Keratinocyte (primary cell): ENCODE measurements around the gene ZNHIT3.

Experiments used
- CTCF ChIP-seq, 3 experiments: IDR thresholded peaks in 1 of 3; conservative IDR thresholded peaks in 1 of 3; optimal IDR thresholded peaks in 1 of 3; 2 replicates in 2 of 3; 3 replicates in 1 of 3; pipeline versions ENCODE3 to v1.5.1; 2011; ENCODE audit warnings: low read length in 3 of 3, mild to moderate bottlenecking in 3 of 3, moderate library complexity in 2 of 3, control low read depth in 1 of 3, inconsistent platforms in 1 of 3; ENCODE audit not compliant: insufficient read depth in 2 of 3; ENCODE audit errors: extremely low read depth in 1 of 3
- EZH2 ChIP-seq: IDR thresholded peaks from one replicate; pipeline ENCODE4 v1.6.1; 2012; ENCODE audit warnings: inconsistent platforms, mild to moderate bottlenecking, low read length, moderate library complexity

DNA sequence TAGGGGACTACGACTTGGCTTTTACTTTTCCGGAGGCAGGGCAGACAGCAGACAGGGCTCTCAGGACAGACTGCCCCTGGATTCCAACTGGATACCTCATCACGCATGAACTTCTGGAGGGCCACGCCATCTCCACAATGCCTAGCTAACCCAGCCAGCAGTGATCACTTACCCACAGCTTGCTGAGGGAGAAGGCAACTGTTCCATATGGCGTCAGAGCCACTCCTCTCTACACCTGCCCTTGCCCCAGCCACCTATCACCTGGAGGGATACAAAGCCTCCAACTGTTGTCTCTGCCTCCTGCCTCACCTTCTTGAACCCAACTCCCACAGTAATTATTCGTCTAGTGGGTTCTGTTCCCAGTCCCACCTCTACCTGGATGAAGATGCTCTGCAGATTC lies 39.4 kb downstream of the ZNHIT3 start:
- TF ChIP-seq EZH2: no peak
- no peak for TF ChIP-seq CTCF (optimal IDR thresholded peaks at IDR 0.05 in 1 of 3, IDR thresholded peaks at IDR 0.05 in 1 of 3, conservative IDR thresholded peaks at IDR 0.05 in 1 of 3; ENCODE audit: extremely low read depth in 1 of 3, insufficient read depth in 2 of 3, low read length in 3 of 3)
